GM23338 (cell line): ENCODE data around the gene EML1. TPM values are rescaled to one million over a fixed set of nuclear protein-coding genes. Genes with fewer than 3 reads are reported as not detected.

ENCODE experiments used
- ATAC-seq: fragments of 200-7000 bp; cut with Tn5 transposase; 3 replicates; pipeline ENCODE4 v1.9.1; 2020
- DNase-seq: peaks from one replicate; pipeline ENCODE4 v3.0.0-alpha.2; 2015; ENCODE audit warnings: low spot score
- H2AFZ ChIP-seq: fragments of 200-600 bp; sonication (generic); 2 replicates; pipeline ENCODE4 v1.8.0; 2016; ENCODE audit warnings: antibody characterized with exemption, mild to moderate bottlenecking, moderate library complexity
- H3F3A ChIP-seq: fragments of 200-600 bp; sonication (generic); replicated peaks from 2 replicates; pipeline ENCODE4 v1.8.0; 2017; ENCODE audit warnings: antibody characterized with exemption, mixed run types, low read depth
- H3K27ac ChIP-seq: fragments of 200-600 bp; sonication (generic); 2 replicates; pipeline ENCODE4 v1.6.1; 2016; ENCODE audit warnings: low read depth
- H3K27me3 ChIP-seq: fragments of 200-600 bp; sonication (generic); 2 replicates; pipeline ENCODE4 v1.8.0; 2016; ENCODE audit warnings: mild to moderate bottlenecking, mixed run types, moderate library complexity; ENCODE audit not compliant: insufficient read depth
- H3K36me3 ChIP-seq: fragments of 200-600 bp; sonication (generic); 2 replicates; pipeline ENCODE4 v1.8.0; 2016; ENCODE audit warnings: mild to moderate bottlenecking; ENCODE audit not compliant: insufficient read depth
- H3K4me1 ChIP-seq: fragments of 200-600 bp; sonication (generic); 2 replicates; pipeline ENCODE4 v1.8.0; 2016; ENCODE audit warnings: mild to moderate bottlenecking, moderate library complexity; ENCODE audit not compliant: insufficient read depth
- H3K4me2 ChIP-seq: fragments of 200-600 bp; sonication (generic); 2 replicates; pipeline ENCODE4 v1.7.1; 2017; ENCODE audit warnings: mixed run types
- H3K4me3 ChIP-seq: fragments of 200-600 bp; sonication (generic); 2 replicates; pipeline ENCODE4 v1.6.1; 2016; ENCODE audit warnings: mixed run types
- H3K79me2 ChIP-seq: fragments of 200-600 bp; sonication (generic); replicated peaks from 2 replicates; pipeline ENCODE4 v1.8.0; 2017; ENCODE audit warnings: mild to moderate bottlenecking; ENCODE audit not compliant: insufficient read depth
- H3K9me2 ChIP-seq: fragments of 200-600 bp; sonication (generic); 2 replicates; pipeline ENCODE4 v1.8.0; 2017; ENCODE audit not compliant: insufficient read depth
- H4K20me1 ChIP-seq: fragments of 200-600 bp; sonication (generic); replicated peaks from 2 replicates; pipeline ENCODE4 v1.8.0; 2017; ENCODE audit warnings: mild to moderate bottlenecking; ENCODE audit not compliant: insufficient read depth
- H3K27ac Mint-ChIP-seq: 2 replicates; pipeline ENCODE4 v1.8.0; 2020; ENCODE audit warnings: inconsistent platforms, mild to moderate bottlenecking, moderate library complexity, mixed read lengths
- H3K27me3 Mint-ChIP-seq: 3 replicates; pipeline ENCODE4 v1.8.0; 2022; ENCODE audit warnings: low read depth, mild to moderate bottlenecking, moderate library complexity, mixed read lengths, inconsistent platforms; ENCODE audit not compliant: insufficient read depth, poor library complexity
- H3K36me3 Mint-ChIP-seq: 3 replicates; pipeline ENCODE4 v1.8.0; 2021; ENCODE audit warnings: low read depth, mild to moderate bottlenecking, inconsistent platforms, moderate library complexity, mixed read lengths
- H3K4me1 Mint-ChIP-seq: 3 replicates; pipeline ENCODE4 v1.8.0; 2020; ENCODE audit warnings: mild to moderate bottlenecking, inconsistent platforms, mixed read lengths
- H3K4me3 Mint-ChIP-seq: 3 replicates; pipeline ENCODE4 v1.8.0; 2021; ENCODE audit warnings: moderate library complexity, mild to moderate bottlenecking, inconsistent platforms, mixed read lengths
- H3K9me3 Mint-ChIP-seq: 3 replicates; pipeline ENCODE4 v1.8.0; 2020; ENCODE audit warnings: moderate library complexity, mild to moderate bottlenecking, inconsistent platforms, mixed read lengths
- CREB1 ChIP-seq: fragments of 250-450 bp; sonication (Bioruptor Pico); IDR thresholded peaks from 2 replicates; pipeline ENCODE4 v1.5.0; 2020; ENCODE audit warnings: low read depth, mild to moderate bottlenecking, moderate library complexity
- EZH2 ChIP-seq: fragments of 200-600 bp; sonication (generic); IDR thresholded peaks from one replicate; pipeline ENCODE4 v1.8.0; 2017; ENCODE audit warnings: antibody characterized with exemption, mild to moderate bottlenecking, low read depth; ENCODE audit not compliant: unreplicated experiment
- JUNB ChIP-seq: IDR thresholded peaks from one replicate; pipeline ENCODE4 v1.6.1; 2016; ENCODE audit warnings: antibody characterized with exemption; ENCODE audit not compliant: unreplicated experiment
- NANOG ChIP-seq: IDR thresholded peaks from 2 replicates; pipeline ENCODE4 v1.6.1; 2016; ENCODE audit warnings: antibody characterized with exemption, borderline replicate concordance
- POLR2AphosphoS5 ChIP-seq: IDR thresholded peaks from 2 replicates; pipeline ENCODE4 v1.6.1; 2016; ENCODE audit warnings: antibody characterized with exemption, low read depth
- STAT1 ChIP-seq: IDR thresholded peaks from one replicate; pipeline ENCODE4 v1.6.1; 2016; ENCODE audit warnings: antibody characterized with exemption; ENCODE audit not compliant: unreplicated experiment
- ZNF331 ChIP-seq: fragments of 250-450 bp; sonication (Bioruptor Pico); IDR thresholded peaks from 2 replicates; pipeline ENCODE4 v1.5.0; 2020; ENCODE audit warnings: low read depth, mild to moderate bottlenecking, moderate library complexity
- polyA plus RNA-seq: library from polyadenylated mRNA; unstranded; fragments of >200 nt; fragmentation: Nextera tagmentation; extraction: Ambion mirVana; gene quantifications from 2 replicates; pipeline ENCODE4 v1.2.1, GENCODE V29; 2016
- total RNA-seq: library from RNA; depleted of rRNA; stranded (reverse); fragments of >200 nt; shearing (Covaris generic); gene quantifications from 2 replicates; pipeline ENCODE4 v1.2.3, GENCODE V29; 2014
- TF ChIP-seq, protein P1 (sequence below), 2 experiments: fragments of 200-600 bp in 1 of 2; sonication (generic) in 1 of 2; conservative IDR thresholded peaks; 2 replicates each; pipeline versions ENCODE4 v1.5.1 to v1.6.1; 2016 to 2017; ENCODE audit warnings: antibody characterized with exemption in 2 of 2, low read depth in 2 of 2, mild to moderate bottlenecking in 2 of 2, moderate library complexity in 1 of 2
- TF ChIP-seq, protein P2 (sequence below): IDR thresholded peaks from 2 replicates; pipeline ENCODE4 v1.6.1; 2016; ENCODE audit warnings: antibody characterized with exemption

EML1 gene
- total and polyA plus RNA-seq, 2 experiments from 2014 or later: 7.0 to 18.1 TPM

DNA sequence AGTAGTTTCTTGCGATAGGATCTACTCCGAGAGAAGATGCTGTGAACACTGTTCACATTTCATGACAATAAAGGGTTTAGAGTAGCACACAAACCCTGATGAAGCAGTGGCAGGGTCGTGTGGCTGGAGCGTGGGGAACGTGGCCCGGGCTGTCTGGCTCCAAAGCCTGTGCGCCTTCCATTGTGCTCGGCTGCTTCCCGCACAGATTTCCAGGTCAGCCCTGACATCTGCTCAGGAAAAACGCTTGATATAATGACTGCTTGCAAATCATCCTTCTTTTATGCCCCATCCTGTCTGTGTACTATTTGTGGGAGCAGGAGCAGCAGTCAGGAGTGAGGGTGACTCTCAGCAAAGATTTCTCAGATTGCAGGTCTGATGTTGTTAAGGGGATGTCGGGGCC is 78.6 kb downstream of the EML1 start:
- H3F3A ChIP-seq: no peaks in the 10 kb centered on the region
- no peak overlapping the region for H3K4me3 Mint-ChIP-seq
- TF ChIP-seq CREB1 (CRISPR knock-in tag): no peak
- H3K4me3 ChIP-seq: no peak overlapping the region
- no peak for DNase-seq
- H3K4me1 ChIP-seq: peaks cover 40% of the 10 kb centered on the region
- H3K79me2 ChIP-seq: no peaks in the 10 kb centered on the region
- no peaks in the 10 kb centered on the region; the same call in 2 of the 3 replicates for H3K36me3 Mint-ChIP-seq
- H3K9me3 Mint-ChIP-seq: no peaks in the 10 kb centered on the region
- H3K36me3 ChIP-seq: no peaks in the 10 kb centered on the region
- H3K27ac Mint-ChIP-seq: peak overlapping the region; percentile 27; the same call in 1 of the 2 replicates
- peak; percentile 18 for ATAC-seq
- H3K27me3 ChIP-seq: no peaks in the 10 kb centered on the region
- 0 out of 2 replicates have a peak overlapping the region, but pooled peaks have one; percentile 22 for H3K4me2 ChIP-seq
- H4K20me1 ChIP-seq: no peaks in the 10 kb centered on the region
- 0 out of 2 replicates have a peak overlapping the region, but pooled peaks have one; percentile 7 for H3K27ac ChIP-seq
- H3K9me2 ChIP-seq: no peaks in the 10 kb centered on the region
- no peak overlapping the region for H2AFZ ChIP-seq
- H3K27me3 Mint-ChIP-seq: peaks cover 5% of the 10 kb centered on the region
- peaks cover 53% of the 10 kb centered on the region for H3K4me1 Mint-ChIP-seq

DNA sequence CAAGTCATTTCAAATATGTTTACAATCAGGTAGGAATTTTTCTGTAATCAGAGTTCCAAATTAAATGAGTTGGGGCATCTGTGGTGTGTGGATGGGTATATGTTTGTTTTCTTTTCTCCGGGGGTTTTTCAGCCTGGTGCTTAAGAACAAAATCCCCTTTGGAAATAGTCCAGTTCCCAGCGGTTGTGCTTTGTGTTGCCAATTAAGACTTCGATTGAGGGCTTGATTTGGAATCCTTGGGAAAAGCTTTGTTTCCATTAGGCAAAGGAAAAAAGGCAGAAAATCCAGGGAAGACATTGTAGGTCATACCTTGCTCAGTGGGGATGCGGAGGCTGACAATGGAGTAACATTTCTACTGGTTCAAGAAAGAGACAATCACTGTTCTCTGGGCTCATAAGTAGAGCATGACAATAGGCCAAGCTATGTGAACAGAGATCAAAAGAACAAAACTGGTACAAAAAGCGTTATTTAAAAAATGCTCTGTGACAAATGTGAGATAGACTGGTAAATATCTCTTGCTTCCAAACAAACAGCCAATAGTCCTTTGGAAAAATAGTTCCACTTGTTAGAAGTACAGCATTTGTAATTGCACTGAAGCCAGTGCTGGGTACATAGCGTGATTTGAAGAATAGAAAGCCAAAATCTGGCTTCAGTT is 79.7 kb downstream of the EML1 start:
- ATAC-seq (peak; percentile 86), DNase-seq (peak; percentile 81)
- H3K36me3 Mint-ChIP-seq: no peaks in the 10 kb centered on the region
- TF ChIP-seq POLR2AphosphoS5 (no peak), NANOG (no peak), EZH2 (no peak), CREB1 (CRISPR knock-in tag) (peak; percentile 34; the same call in 1 of the 2 replicates), STAT1 (no peak)
- TF ChIP-seq, protein P1, sequence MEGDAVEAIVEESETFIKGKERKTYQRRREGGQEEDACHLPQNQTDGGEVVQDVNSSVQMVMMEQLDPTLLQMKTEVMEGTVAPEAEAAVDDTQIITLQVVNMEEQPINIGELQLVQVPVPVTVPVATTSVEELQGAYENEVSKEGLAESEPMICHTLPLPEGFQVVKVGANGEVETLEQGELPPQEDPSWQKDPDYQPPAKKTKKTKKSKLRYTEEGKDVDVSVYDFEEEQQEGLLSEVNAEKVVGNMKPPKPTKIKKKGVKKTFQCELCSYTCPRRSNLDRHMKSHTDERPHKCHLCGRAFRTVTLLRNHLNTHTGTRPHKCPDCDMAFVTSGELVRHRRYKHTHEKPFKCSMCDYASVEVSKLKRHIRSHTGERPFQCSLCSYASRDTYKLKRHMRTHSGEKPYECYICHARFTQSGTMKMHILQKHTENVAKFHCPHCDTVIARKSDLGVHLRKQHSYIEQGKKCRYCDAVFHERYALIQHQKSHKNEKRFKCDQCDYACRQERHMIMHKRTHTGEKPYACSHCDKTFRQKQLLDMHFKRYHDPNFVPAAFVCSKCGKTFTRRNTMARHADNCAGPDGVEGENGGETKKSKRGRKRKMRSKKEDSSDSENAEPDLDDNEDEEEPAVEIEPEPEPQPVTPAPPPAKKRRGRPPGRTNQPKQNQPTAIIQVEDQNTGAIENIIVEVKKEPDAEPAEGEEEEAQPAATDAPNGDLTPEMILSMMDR (conservative IDR thresholded peaks at IDR 0.05; ENCODE audit: low read depth in 2 of 2): no peak
- H3K27me3 Mint-ChIP-seq: peaks cover 5% of the 10 kb centered on the region
- H3K9me3 Mint-ChIP-seq: no peaks in the 10 kb centered on the region
- Histone ChIP-seq H3K9me2 (no peaks in the 10 kb centered on the region), H4K20me1 (no peaks in the 10 kb centered on the region), H3K36me3 (no peaks in the 10 kb centered on the region), H2AFZ (no peak overlapping the region), H3K4me1 (peaks cover 40% of the 10 kb centered on the region), H3K27me3 (no peaks in the 10 kb centered on the region), H3K4me2 (peak overlapping the region; percentile 22), H3K79me2 (no peaks in the 10 kb centered on the region), H3K4me3 (no peak overlapping the region), H3F3A (no peaks in the 10 kb centered on the region), H3K27ac (peak overlapping the region; percentile 45; the same call in 1 of the 2 replicates)
- peak overlapping the region; percentile 14; the same call in 2 of the 3 replicates for H3K4me3 Mint-ChIP-seq
- H3K4me1 Mint-ChIP-seq: peaks cover 53% of the 10 kb centered on the region
- peak overlapping the region; percentile 57; the same call in 1 of the 2 replicates for H3K27ac Mint-ChIP-seq

DNA sequence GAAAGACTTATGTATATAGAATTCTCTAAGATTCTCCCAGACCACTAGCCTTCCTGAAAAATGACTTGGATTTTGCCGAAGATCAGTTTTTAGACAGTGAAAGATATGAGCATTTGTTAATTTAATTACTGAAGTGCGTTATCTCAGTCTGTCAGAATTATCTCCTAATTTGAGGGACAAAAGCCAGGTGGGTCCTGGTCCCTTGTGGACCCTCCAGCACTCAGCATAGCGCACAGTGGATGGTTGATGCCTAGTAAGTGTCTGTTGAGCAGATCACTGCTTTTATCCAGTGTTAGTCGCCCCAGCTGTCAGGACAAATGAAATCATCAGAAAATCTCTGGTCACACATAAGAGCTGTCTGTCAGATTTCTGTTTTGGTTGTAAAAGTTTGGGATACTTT is 80.4 kb downstream of the EML1 start:
- no peaks in the 10 kb centered on the region for H3K36me3 ChIP-seq
- no peaks in the 10 kb centered on the region for H3K9me2 ChIP-seq
- no peak overlapping the region for H3K4me2 ChIP-seq
- H3K27ac ChIP-seq: no peak overlapping the region
- H3K36me3 Mint-ChIP-seq: no peaks in the 10 kb centered on the region
- H3K4me3 Mint-ChIP-seq: no peak overlapping the region
- no peaks in the 10 kb centered on the region for H4K20me1 ChIP-seq
- H3K4me3 ChIP-seq: no peak overlapping the region
- H2AFZ ChIP-seq: no peak overlapping the region
- H3K79me2 ChIP-seq: no peaks in the 10 kb centered on the region
- H3K9me3 Mint-ChIP-seq: no peaks in the 10 kb centered on the region
- H3K27ac Mint-ChIP-seq: no peak overlapping the region
- DNase-seq: no peak
- no peaks in the 10 kb centered on the region for H3F3A ChIP-seq
- no peak for ATAC-seq
- peaks cover 3% of the 10 kb centered on the region for H3K27me3 Mint-ChIP-seq
- H3K27me3 ChIP-seq: no peaks in the 10 kb centered on the region
- peaks cover 53% of the 10 kb centered on the region for H3K4me1 Mint-ChIP-seq
- H3K4me1 ChIP-seq: peaks cover 40% of the 10 kb centered on the region
- TF ChIP-seq, protein P2, sequence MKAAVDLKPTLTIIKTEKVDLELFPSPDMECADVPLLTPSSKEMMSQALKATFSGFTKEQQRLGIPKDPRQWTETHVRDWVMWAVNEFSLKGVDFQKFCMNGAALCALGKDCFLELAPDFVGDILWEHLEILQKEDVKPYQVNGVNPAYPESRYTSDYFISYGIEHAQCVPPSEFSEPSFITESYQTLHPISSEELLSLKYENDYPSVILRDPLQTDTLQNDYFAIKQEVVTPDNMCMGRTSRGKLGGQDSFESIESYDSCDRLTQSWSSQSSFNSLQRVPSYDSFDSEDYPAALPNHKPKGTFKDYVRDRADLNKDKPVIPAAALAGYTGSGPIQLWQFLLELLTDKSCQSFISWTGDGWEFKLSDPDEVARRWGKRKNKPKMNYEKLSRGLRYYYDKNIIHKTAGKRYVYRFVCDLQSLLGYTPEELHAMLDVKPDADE: no peak
- TF ChIP-seq ZNF331 (CRISPR knock-in tag): no peak
- no peak for TF ChIP-seq JUNB
- no peak for TF ChIP-seq POLR2AphosphoS5
